Upper lobe of right lung (tissue), 1 donor: ENCODE data around the gene PHF20. TPM values are rescaled to one million over a fixed set of nuclear protein-coding genes. Genes with fewer than 3 reads are reported as not detected.
"Not testable (repeated sequence)": the region's sequence is repeated elsewhere in the genome, so short reads cannot be mapped to it uniquely, and the experiment has no call there.

Source experiments
- ATAC-seq: fragments of 200-7000 bp; cut with Tn5 transposase; one replicate; pipeline ENCODE4 v1.9.1; 2020; ENCODE audit warnings: mild to moderate bottlenecking, moderate library complexity
- DNase-seq: peaks from one replicate; pipeline ENCODE4 v3.0.0-alpha.2; 2020
- H3K27ac ChIP-seq: fragments of 200-600 bp; one replicate; pipeline ENCODE4 v1.8.0; 2022
- H3K27me3 ChIP-seq: fragments of 200-600 bp; one replicate; pipeline ENCODE4 v1.8.0; 2022; ENCODE audit warnings: mild to moderate bottlenecking
- H3K36me3 ChIP-seq: fragments of 200-600 bp; one replicate; pipeline ENCODE4 v1.8.0; 2022
- H3K4me1 ChIP-seq: fragments of 200-600 bp; one replicate; pipeline ENCODE4 v1.8.0; 2022
- H3K4me3 ChIP-seq: fragments of 200-600 bp; one replicate; pipeline ENCODE4 v1.8.0; 2022; ENCODE audit warnings: mild to moderate bottlenecking
- H3K9me3 ChIP-seq: fragments of 200-600 bp; one replicate; pipeline ENCODE4 v1.8.0; 2022
- CTCF ChIP-seq: fragments of 200-600 bp; IDR thresholded peaks from one replicate; pipeline ENCODE4 v1.8.0; 2022; ENCODE audit warnings: antibody characterized with exemption
- intact Hi-C: fragments of 100-400 bp; cut with DNase I; formaldehyde crosslinking; loops from one replicate; pipeline ENCODE4 v1.11.0; 2022
- total RNA-seq: library from RNA; stranded (reverse); fragmentation: NEBNext Ultra II Directional; extraction: Animal tissue kit (Norgen Biotek cat#: 25700); gene quantifications from one replicate; pipeline ENCODE4 v1.2.1, GENCODE V29; 2021
- donor health status: DM: no; HTN: yes; CAD: no; lungs with severe emphysema.

PHF20 gene
- total RNA-seq, 1 donor from 2014 or later = 56.5 TPM

- intact Hi-C loops = no loop called here
- DNase-seq (peak; percentile 82), ATAC-seq (peak; percentile 54)
- Histone ChIP-seq H3K4me3 (peak overlapping the region; percentile 93), H3K36me3 (peaks cover 6% of the 10 kb centered on the region), H3K27ac (peak overlapping the region; percentile 100), H3K27me3 (no peaks in the 10 kb centered on the region), H3K4me1 (peaks cover 25% of the 10 kb centered on the region), H3K9me3 (no peaks in the 10 kb centered on the region)
- TF ChIP-seq CTCF = no peak
Observed at GRCh38 chr20:35953387-35954199, 181.8 kb downstream of the PHF20 start.

DNA sequence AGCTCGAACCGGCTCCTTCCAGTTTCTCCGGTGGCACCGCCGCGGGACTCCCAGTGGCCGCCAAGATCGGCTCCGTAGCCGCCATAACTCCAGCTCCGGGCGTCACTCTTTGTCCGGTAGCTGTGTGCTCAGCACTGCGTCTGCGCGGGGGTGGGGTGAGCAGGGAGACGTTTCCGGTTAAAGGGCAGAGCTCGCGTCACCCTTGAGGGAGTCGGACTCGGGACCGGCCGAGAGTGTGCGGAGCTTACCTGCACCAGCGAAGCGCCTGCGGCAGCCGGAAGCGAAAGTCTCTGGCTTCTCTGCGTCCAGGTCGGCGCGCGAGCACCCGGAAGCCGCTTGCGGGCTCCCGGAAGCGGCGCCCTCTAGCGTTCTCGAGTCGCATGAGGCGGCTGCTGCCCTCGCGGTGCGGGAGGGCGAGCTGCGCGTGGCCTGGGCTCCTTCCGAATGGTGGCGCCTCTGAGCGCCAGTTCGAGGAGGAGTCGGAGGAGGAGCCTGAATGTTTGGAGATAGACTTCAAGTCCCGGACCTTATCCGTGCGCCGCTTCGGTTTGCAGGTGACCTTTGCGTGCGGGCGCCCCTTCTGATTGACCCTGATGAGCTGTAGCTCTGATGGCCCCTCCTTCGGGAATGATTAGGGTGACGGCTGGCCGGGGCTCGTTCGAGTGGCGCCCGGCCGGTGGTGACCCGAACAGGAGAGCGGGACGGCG lies 182.5 kb downstream of the PHF20 start, which contains the start of gene SCAND1:
SCAND1 (minus strand) TSS at position 303 of the 707 bp plus-strand sequence; CDS start at position 85, 218 bp downstream.
- Histone ChIP-seq H3K4me1 (peaks cover 25% of the 10 kb centered on the region), H3K9me3 (no peaks in the 10 kb centered on the region), H3K36me3 (no peaks in the 10 kb centered on the region), H3K27me3 (no peaks in the 10 kb centered on the region), H3K4me3 (peak within 1 kb of the TSS; percentile 93), H3K27ac (peak within 1 kb of the TSS; percentile 100)
- DNase-seq (peak; percentile 98), ATAC-seq (peak; percentile 97)
- intact Hi-C loops = no loop called here
- peak; percentile 99 for TF ChIP-seq CTCF

- Histone ChIP-seq H3K27ac (peak overlapping the region; percentile 100), H3K27me3 (no peaks in the 10 kb centered on the region), H3K4me1 (peaks cover 25% of the 10 kb centered on the region), H3K36me3 (no peaks in the 10 kb centered on the region), H3K9me3 (no peaks in the 10 kb centered on the region), H3K4me3 (peak overlapping the region; percentile 93)
- ATAC-seq (no peak), DNase-seq (no peak)
- no peak for TF ChIP-seq CTCF
- intact Hi-C loops = no loop called here
Observed at GRCh38 chr20:35954907-35955251, 183.1 kb downstream of the PHF20 start.

DNA sequence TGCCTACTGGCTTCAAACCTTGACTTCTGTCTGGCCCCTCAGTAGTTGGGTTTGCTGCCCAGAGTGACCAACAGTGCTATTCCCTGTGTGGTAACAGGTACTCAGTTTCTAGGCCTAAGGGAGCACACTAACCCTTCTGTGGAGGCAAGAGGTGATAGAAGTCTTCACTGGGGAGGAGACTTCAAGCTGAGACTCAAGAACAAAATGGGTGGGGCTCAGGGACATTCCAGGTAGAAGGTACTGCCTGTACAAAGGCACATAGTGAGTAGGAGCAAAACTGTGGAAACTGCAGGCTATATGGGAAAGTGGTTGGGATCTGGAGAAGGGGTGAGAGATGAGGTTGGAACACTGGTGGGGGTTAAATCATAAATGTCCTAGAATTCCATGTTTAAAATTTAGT lies 184.8 kb downstream of the PHF20 start:
- DNase-seq (no peak), ATAC-seq (no peak)
- intact Hi-C loops = no loop called here
- Histone ChIP-seq H3K4me3 (no peak overlapping the region), H3K4me1 (peaks cover 25% of the 10 kb centered on the region), H3K27ac (no peak overlapping the region), H3K9me3 (no peaks in the 10 kb centered on the region), H3K27me3 (no peaks in the 10 kb centered on the region), H3K36me3 (no peaks in the 10 kb centered on the region)
- no peak for TF ChIP-seq CTCF

DNA sequence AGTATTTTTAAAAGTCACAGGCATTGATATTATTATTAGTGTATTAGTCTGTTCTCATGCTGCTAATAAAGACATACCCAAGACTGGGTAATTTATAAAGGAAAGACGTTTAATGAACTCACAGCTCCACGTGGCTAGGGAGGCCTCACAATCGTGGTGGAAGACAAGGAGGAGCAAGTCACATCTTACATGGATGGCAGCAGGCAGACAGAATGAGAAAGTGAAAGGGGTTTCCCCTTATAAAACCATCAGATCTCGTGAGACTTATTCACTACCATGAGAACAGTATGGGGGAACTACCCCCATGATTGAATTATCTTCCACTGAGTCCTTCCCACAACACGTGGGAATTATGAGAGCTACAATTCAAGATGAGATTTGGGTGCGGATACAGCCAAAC lies 187.5 kb downstream of the PHF20 start:
- H3K36me3 ChIP-seq, DNase-seq, intact Hi-C loops, H3K4me1 ChIP-seq, H3K4me3 ChIP-seq, H3K27me3 ChIP-seq, H3K27ac ChIP-seq, H3K9me3 ChIP-seq, ATAC-seq: not testable (repeated sequence)

- Histone ChIP-seq H3K27me3 (no peaks in the 10 kb centered on the region), H3K4me3 (no peak overlapping the region), H3K9me3 (no peaks in the 10 kb centered on the region), H3K36me3 (no peaks in the 10 kb centered on the region), H3K27ac (no peak overlapping the region), H3K4me1 (no peaks in the 10 kb centered on the region)
- TF ChIP-seq CTCF = no peak
- ATAC-seq (no peak), DNase-seq (no peak)
- intact Hi-C loops = no loop called here
Observed at GRCh38 chr20:35963878-35964277, 192.1 kb downstream of the PHF20 start.
